ENCODE results near the gene SEC61A2.

The SEC61A2 gene

DNA sequence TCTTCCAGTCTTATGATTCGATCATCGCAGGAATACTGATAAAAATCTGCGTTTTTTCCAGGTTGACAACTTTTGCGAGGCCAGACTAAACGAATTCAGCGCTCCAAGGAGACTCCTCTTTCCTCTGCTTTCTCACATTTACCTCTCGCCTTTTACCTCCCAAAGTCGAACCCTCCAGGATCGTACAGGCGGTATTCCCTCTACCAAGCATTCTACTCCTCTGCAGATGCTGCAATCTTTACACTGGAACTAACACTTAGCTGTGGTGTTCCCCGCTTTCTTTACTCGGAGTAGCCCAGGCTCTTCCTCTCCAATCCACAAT is 65.8 kb downstream of the SEC61A2 start:
- Histone ChIP-seq H2BK5ac (ENCODE audit: low read length) (no peak overlapping the region), H3K4me3 (ENCODE audit: low read length) (peak overlapping the region; percentile 99), H2AK5ac (ENCODE audit: low read length) (peak overlapping the region; percentile 10), H3K36me3 (ENCODE audit: control insufficient read depth, insufficient read depth, low read length) (peaks cover 1% of the 10 kb centered on the region), H2BK15ac (replicated peaks; ENCODE audit: low read depth) (no peak overlapping the region), H3K79me2 (ENCODE audit: control insufficient read depth, insufficient read depth, low read length) (peaks cover 60% of the 10 kb centered on the region), H3K9ac (ENCODE audit: low read length) (peak overlapping the region; percentile 95), H3K4me1 (ENCODE audit: control insufficient read depth, low read depth, low read length) (no peaks in the 10 kb centered on the region), H3K4ac (ENCODE audit: low read depth, low read length) (no peak overlapping the region), H3K4me2 (ENCODE audit: low read length) (peak overlapping the region; percentile 94), H3K79me1 (ENCODE audit: low read length) (peaks cover 18% of the 10 kb centered on the region), H3K56ac (ENCODE audit: low read length) (peak overlapping the region; percentile 97), H3K18ac (ENCODE audit: low read length) (no peak overlapping the region), H3K27ac (ENCODE audit: low read depth, low read length) (peak overlapping the region; percentile 43), H2BK120ac (ENCODE audit: low read depth, low read length) (no peak overlapping the region), H3K27me3 (ENCODE audit: insufficient read depth, low read length, poor library complexity) (no peaks in the 10 kb centered on the region), H3K23ac (ENCODE audit: low read length) (no peak overlapping the region), H4K5ac (ENCODE audit: low read length) (no peak overlapping the region), H4K8ac (ENCODE audit: low read depth, low read length) (no peak overlapping the region)
- no peak for DNase-seq
- WGBS (ENCODE audit: extremely low coverage, insufficient coverage, low lambda C conversion rate), result no CpG with 5 or more reads among the region's 12 CpGs

DNA sequence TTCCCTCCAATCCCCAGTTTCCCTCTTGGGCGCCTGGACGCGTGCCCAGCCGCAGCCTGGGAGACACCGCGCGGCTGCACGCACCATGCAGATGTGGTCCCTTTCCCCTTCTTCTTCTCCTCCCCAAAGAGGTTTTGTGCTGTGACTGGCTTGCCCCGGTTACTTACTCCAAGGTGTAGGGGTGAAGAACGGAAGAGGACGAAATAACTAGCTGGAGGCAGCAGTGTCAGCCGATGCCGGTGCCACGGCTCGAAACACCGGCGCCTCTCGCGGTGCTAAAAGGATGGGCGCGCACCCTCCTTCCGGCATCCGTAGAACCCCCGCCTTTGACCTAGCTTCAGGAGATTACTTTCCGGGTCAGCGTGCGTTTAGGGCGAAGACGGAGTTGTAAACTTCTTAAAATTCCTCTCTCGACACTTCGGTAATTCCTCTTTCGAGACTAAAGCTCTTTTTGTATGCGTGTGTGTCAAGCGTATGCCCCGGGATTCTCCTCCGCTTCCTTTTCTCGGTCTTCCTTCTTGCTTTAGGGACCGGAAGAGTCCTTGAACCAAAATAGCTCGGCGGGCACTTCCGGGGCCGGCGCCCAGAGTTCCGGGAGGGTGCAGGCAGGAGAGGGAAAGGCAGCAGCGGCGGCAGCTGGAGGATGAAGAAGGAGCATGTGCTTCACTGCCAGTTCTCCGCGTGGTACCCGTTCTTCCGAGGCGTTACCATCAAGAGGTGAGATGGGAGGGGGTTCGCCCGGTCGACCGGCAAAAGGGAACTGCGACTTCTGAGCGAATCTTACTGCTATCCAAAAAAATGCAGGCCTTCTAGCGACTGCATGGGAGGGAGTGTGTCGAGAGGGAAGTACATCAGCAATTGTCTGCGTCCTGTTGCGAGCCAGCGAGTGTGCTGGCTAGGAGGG is 66.4 kb downstream of the SEC61A2 start, which contains the start of the genes CDC123 and NUDT5:
Gene CDC123 (plus strand): TSS at position 586 of the 904 bp plus-strand sequence. CDS start 58 bp downstream, at position 644.
Gene NUDT5 (minus strand): TSS at position 289 of the 904 bp plus-strand sequence. CDS start 9,600 bp downstream, outside the sequence.
- Histone ChIP-seq H2BK5ac (ENCODE audit: low read length) (peak within 1 kb of the TSS; percentile 79), H3K27ac (ENCODE audit: low read depth, low read length) (peak within 1 kb of the TSS; percentile 83), H4K8ac (ENCODE audit: low read depth, low read length) (peak within 1 kb of the TSS; percentile 7), H3K56ac (ENCODE audit: low read length) (peak within 1 kb of the TSS; percentile 97), H3K79me1 (ENCODE audit: low read length) (peaks cover 17% of the 10 kb centered on the region), H3K18ac (ENCODE audit: low read length) (no peak within 1 kb of the TSS), H3K4me1 (ENCODE audit: control insufficient read depth, low read depth, low read length) (no peaks in the 10 kb centered on the region), H3K4me3 (ENCODE audit: low read length) (peak within 1 kb of the TSS; percentile 99), H2BK120ac (ENCODE audit: low read depth, low read length) (no peak within 1 kb of the TSS), H3K27me3 (ENCODE audit: insufficient read depth, low read length, poor library complexity) (no peaks in the 10 kb centered on the region), H2BK15ac (replicated peaks; ENCODE audit: low read depth) (no peak within 1 kb of the TSS), H3K4me2 (ENCODE audit: low read length) (peak within 1 kb of the TSS; percentile 94), H3K79me2 (ENCODE audit: control insufficient read depth, insufficient read depth, low read length) (peaks cover 56% of the 10 kb centered on the region), H4K5ac (ENCODE audit: low read length) (peak within 1 kb of the TSS; percentile 14), H3K23ac (ENCODE audit: low read length) (no peak within 1 kb of the TSS), H3K4ac (ENCODE audit: low read depth, low read length) (peak within 1 kb of the TSS; percentile 65), H2AK5ac (ENCODE audit: low read length) (peak within 1 kb of the TSS; percentile 10), H3K36me3 (ENCODE audit: control insufficient read depth, insufficient read depth, low read length) (peaks cover 1% of the 10 kb centered on the region), H3K9ac (ENCODE audit: low read length) (peak within 1 kb of the TSS; percentile 95)
- peak; percentile 94 for DNase-seq
- WGBS (ENCODE audit: extremely low coverage, insufficient coverage, low lambda C conversion rate), result no CpG with 5 or more reads among the region's 62 CpGs

DNA sequence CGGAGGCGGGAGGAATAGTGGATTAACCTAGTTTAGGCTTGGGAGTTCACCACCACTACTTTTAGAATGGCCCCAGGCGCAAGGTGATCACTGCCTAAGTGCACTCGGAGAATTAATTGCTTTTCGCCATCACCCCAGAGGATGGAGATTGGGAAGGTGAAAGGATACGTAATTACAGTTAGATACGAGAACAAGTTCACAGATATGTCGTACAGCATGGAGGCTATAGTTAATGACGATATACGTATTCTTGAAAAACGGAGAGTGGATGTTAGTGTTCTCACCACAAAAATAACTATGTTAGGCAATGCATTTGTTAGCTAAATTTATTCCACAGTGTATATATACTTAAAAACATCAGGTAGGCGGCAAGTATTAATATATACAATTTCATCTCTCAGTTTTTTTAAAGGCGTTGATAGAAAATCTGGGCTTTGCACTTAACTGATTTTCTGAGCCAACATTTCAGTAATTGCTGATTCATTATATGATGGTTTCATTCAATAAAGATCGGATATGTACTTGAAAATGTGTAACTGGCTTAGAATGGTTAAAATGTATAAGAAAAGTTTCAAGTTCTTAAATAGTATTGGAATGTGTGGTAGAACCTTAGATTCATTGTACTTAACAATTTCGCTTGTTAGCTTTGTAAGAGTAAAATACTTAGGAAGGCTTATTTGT is 67.2 kb downstream of the SEC61A2 start:
- Histone ChIP-seq H3K36me3 (ENCODE audit: control insufficient read depth, insufficient read depth, low read length) (peaks cover 2% of the 10 kb centered on the region), H4K8ac (ENCODE audit: low read depth, low read length) (no peak overlapping the region), H3K4ac (ENCODE audit: low read depth, low read length) (peak overlapping the region; percentile 0), H3K79me2 (ENCODE audit: control insufficient read depth, insufficient read depth, low read length) (peaks cover 58% of the 10 kb centered on the region), H3K27me3 (ENCODE audit: insufficient read depth, low read length, poor library complexity) (no peaks in the 10 kb centered on the region), H2AK5ac (ENCODE audit: low read length) (peak overlapping the region; percentile 1), H2BK5ac (ENCODE audit: low read length) (no peak overlapping the region), H3K4me3 (ENCODE audit: low read length) (peak overlapping the region; percentile 99), H3K9ac (ENCODE audit: low read length) (peak overlapping the region; percentile 95), H3K4me2 (ENCODE audit: low read length) (peak overlapping the region; percentile 69), H3K4me1 (ENCODE audit: control insufficient read depth, low read depth, low read length) (no peaks in the 10 kb centered on the region), H3K79me1 (ENCODE audit: low read length) (peaks cover 19% of the 10 kb centered on the region), H3K56ac (ENCODE audit: low read length) (peak overlapping the region; percentile 97), H2BK15ac (replicated peaks; ENCODE audit: low read depth) (no peak overlapping the region), H3K23ac (ENCODE audit: low read length) (no peak overlapping the region), H4K5ac (ENCODE audit: low read length) (no peak overlapping the region), H3K18ac (ENCODE audit: low read length) (no peak overlapping the region), H3K27ac (ENCODE audit: low read depth, low read length) (peak overlapping the region; percentile 39), H2BK120ac (ENCODE audit: low read depth, low read length) (no peak overlapping the region)
- no peak for DNase-seq
- WGBS (ENCODE audit: extremely low coverage, insufficient coverage, low lambda C conversion rate), result 100% methylated on average over 2 of the region's 15 CpGs

DNA sequence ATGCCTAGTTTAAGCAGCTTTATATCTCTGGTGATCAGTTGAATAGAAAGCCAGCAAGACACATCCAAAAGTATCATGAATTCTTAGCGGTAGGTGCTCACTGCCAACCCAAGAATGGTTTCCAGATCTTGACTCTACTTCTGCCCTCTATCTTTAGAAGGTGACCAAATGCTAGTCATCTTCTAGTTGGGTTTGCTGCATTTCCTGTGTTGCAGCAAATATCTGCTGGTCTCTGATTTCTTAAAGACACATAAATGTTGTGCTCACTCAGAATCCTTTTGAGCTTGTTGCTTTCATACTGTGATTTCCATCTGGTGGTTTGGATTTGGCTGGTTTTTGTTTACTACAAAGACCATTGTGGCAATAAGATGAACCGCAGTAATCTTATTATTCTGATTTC is 68.7 kb downstream of the SEC61A2 start:
- Histone ChIP-seq H3K27ac (ENCODE audit: low read depth, low read length) (no peak overlapping the region), H2AK5ac (ENCODE audit: low read length) (no peak overlapping the region), H3K56ac (ENCODE audit: low read length) (no peak overlapping the region), H3K23ac (ENCODE audit: low read length) (no peak overlapping the region), H3K18ac (ENCODE audit: low read length) (no peak overlapping the region), H2BK15ac (replicated peaks; ENCODE audit: low read depth) (no peak overlapping the region), H3K4ac (ENCODE audit: low read depth, low read length) (no peak overlapping the region), H3K27me3 (ENCODE audit: insufficient read depth, low read length, poor library complexity) (no peaks in the 10 kb centered on the region), H3K79me2 (ENCODE audit: control insufficient read depth, insufficient read depth, low read length) (peaks cover 55% of the 10 kb centered on the region), H3K36me3 (ENCODE audit: control insufficient read depth, insufficient read depth, low read length) (peaks cover 2% of the 10 kb centered on the region), H3K4me3 (ENCODE audit: low read length) (no peak overlapping the region), H3K4me1 (ENCODE audit: control insufficient read depth, low read depth, low read length) (no peaks in the 10 kb centered on the region), H4K8ac (ENCODE audit: low read depth, low read length) (no peak overlapping the region), H2BK120ac (ENCODE audit: low read depth, low read length) (no peak overlapping the region), H2BK5ac (ENCODE audit: low read length) (no peak overlapping the region), H3K4me2 (ENCODE audit: low read length) (no peak overlapping the region), H4K5ac (ENCODE audit: low read length) (no peak overlapping the region), H3K9ac (ENCODE audit: low read length) (peak overlapping the region; percentile 9), H3K79me1 (ENCODE audit: low read length) (peaks cover 16% of the 10 kb centered on the region)
- WGBS (ENCODE audit: extremely low coverage, insufficient coverage, low lambda C conversion rate), result no CpG with 5 or more reads among the region's 2 CpGs
- no peak for DNase-seq

DNA sequence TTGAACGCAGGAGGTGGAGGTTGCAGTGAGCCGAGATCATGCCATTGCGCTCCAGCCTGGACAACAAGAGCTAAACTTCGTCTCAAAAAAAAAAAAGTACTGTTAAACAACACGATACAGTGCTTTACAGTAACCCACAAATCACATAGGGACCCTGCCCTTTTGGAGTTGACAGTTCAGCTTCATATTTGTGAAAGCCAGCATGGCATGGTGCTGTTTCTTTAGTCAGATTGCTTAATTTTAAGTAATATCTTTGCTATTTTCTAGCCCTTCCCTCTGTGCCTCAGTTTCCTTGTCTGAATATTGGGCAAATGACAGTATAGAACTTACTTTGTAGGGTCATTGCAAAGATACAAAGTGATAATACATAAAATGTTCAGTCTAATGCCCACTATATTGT is 71.4 kb downstream of the SEC61A2 start:
- Histone ChIP-seq H3K4me2 (ENCODE audit: low read length) (no peak overlapping the region), H3K27me3 (ENCODE audit: insufficient read depth, low read length, poor library complexity) (no peaks in the 10 kb centered on the region), H2BK15ac (replicated peaks; ENCODE audit: low read depth) (no peak overlapping the region), H3K79me2 (ENCODE audit: control insufficient read depth, insufficient read depth, low read length) (peaks cover 44% of the 10 kb centered on the region), H3K18ac (ENCODE audit: low read length) (no peak overlapping the region), H3K27ac (ENCODE audit: low read depth, low read length) (no peak overlapping the region), H2BK120ac (ENCODE audit: low read depth, low read length) (no peak overlapping the region), H3K4ac (ENCODE audit: low read depth, low read length) (no peak overlapping the region), H4K8ac (ENCODE audit: low read depth, low read length) (no peak overlapping the region), H3K4me1 (ENCODE audit: control insufficient read depth, low read depth, low read length) (no peaks in the 10 kb centered on the region), H3K4me3 (ENCODE audit: low read length) (no peak overlapping the region), H3K23ac (ENCODE audit: low read length) (no peak overlapping the region), H3K9ac (ENCODE audit: low read length) (no peak overlapping the region), H3K36me3 (ENCODE audit: control insufficient read depth, insufficient read depth, low read length) (peaks cover 2% of the 10 kb centered on the region), H3K56ac (ENCODE audit: low read length) (no peak overlapping the region), H2AK5ac (ENCODE audit: low read length) (no peak overlapping the region), H4K5ac (ENCODE audit: low read length) (no peak overlapping the region), H3K79me1 (ENCODE audit: low read length) (peaks cover 17% of the 10 kb centered on the region), H2BK5ac (ENCODE audit: low read length) (no peak overlapping the region)
- no peak for DNase-seq
- WGBS (ENCODE audit: extremely low coverage, insufficient coverage, low lambda C conversion rate), result no CpG with 5 or more reads among the region's 5 CpGs
